Measurements from ENCODE around the gene HES1.
A peak's percentile ranks its signal among the peaks of the same experiment; 100 is the strongest.

Gene HES1

GRCh38 chr3:194105292-194105691 lies 30.7 kb upstream of the HES1 start:
- Mint-ChIP-seq H3K4me1 (peaks cover 9% of the 10 kb centered on the region), H3K4me3 (no peak overlapping the region), H3K27me3 (ENCODE audit: low read depth) (peaks cover 59% of the 10 kb centered on the region), H3K36me3 (ENCODE audit: low read depth) (no peaks in the 10 kb centered on the region), H3K9me3 (no peaks in the 10 kb centered on the region), H3K27ac (no peak overlapping the region)
- no peak for TF ChIP-seq CTCF (IDR thresholded peaks at IDR 0.05; ENCODE audit: unreplicated experiment in 3 of 3)

- no peak overlapping the region for H3K4me3 Mint-ChIP-seq
- H3K36me3 Mint-ChIP-seq (ENCODE audit: low read depth): no peaks in the 10 kb centered on the region
- H3K27ac Mint-ChIP-seq: no peak overlapping the region
- no peak for TF ChIP-seq CTCF (IDR thresholded peaks at IDR 0.05; ENCODE audit: unreplicated experiment in 3 of 3)
- H3K4me1 Mint-ChIP-seq: peaks cover 9% of the 10 kb centered on the region
- H3K27me3 Mint-ChIP-seq (ENCODE audit: low read depth): peaks cover 50% of the 10 kb centered on the region
- H3K9me3 Mint-ChIP-seq: no peaks in the 10 kb centered on the region
Observed at GRCh38 chr3:194107107-194107506, 28.8 kb upstream of the HES1 start.

- peak overlapping the region in 2 of 3 experiments; percentile 12 to 63 for H3K27ac Mint-ChIP-seq
- no peak for TF ChIP-seq CTCF (IDR thresholded peaks at IDR 0.05; ENCODE audit: unreplicated experiment in 3 of 3)
Observed at GRCh38 chr3:194109192-194109863, 26.6 kb upstream of the HES1 start.

GRCh38 chr3:194110483-194110882 lies 25.5 kb upstream of the HES1 start:
- Mint-ChIP-seq H3K4me1 (peaks cover 15% of the 10 kb centered on the region), H3K36me3 (ENCODE audit: low read depth) (no peaks in the 10 kb centered on the region), H3K27ac (peak overlapping the region; percentile 11 to 57 (median 42)), H3K4me3 (no peak overlapping the region), H3K9me3 (no peaks in the 10 kb centered on the region), H3K27me3 (ENCODE audit: low read depth) (peaks cover 32% of the 10 kb centered on the region)
- TF ChIP-seq CTCF (IDR thresholded peaks at IDR 0.05; ENCODE audit: unreplicated experiment in 3 of 3): no peak

More at GRCh38 chr3:194109192-194109863, 26.6 kb upstream of the HES1 start:
- H3K4me3 Mint-ChIP-seq: no peak overlapping the region
- no peaks in the 10 kb centered on the region for H3K36me3 Mint-ChIP-seq (ENCODE audit: low read depth)
- no peaks in the 10 kb centered on the region for H3K9me3 Mint-ChIP-seq
- peaks cover 37% of the 10 kb centered on the region for H3K27me3 Mint-ChIP-seq (ENCODE audit: low read depth)
- H3K4me1 Mint-ChIP-seq: peaks cover 16% of the 10 kb centered on the region

GRCh38 chr3:194111336-194111735 lies 24.6 kb upstream of the HES1 start:
- Mint-ChIP-seq H3K4me3 (no peak overlapping the region), H3K9me3 (no peaks in the 10 kb centered on the region), H3K36me3 (ENCODE audit: low read depth) (no peaks in the 10 kb centered on the region), H3K27ac (peak overlapping the region; percentile 11 to 57 (median 42)), H3K4me1 (peaks cover 15% of the 10 kb centered on the region), H3K27me3 (ENCODE audit: low read depth) (peaks cover 27% of the 10 kb centered on the region)
- no peak for TF ChIP-seq CTCF (IDR thresholded peaks at IDR 0.05; ENCODE audit: unreplicated experiment in 3 of 3)

Measured in nephron (organoid).